Stimulated activated CD4-positive, alpha-beta T cell treated with anti-CD3 and anti-CD28 coated beads, TNF-alpha, amount 100 ng/mL, for 24 hours (primary cell): ENCODE results near the gene SRM.
A peak's percentile ranks its signal among the peaks of the same experiment; 100 is the strongest.
"Not testable (repeated sequence)": the region's sequence is repeated elsewhere in the genome, so short reads cannot be mapped to it uniquely, and the experiment has no call there.

Source experiments
- DNase-seq, 3 experiments: peaks; one replicate each; pipeline ENCODE4 v3.0.0-alpha.2; 2020; ENCODE audit warnings: low read depth in 3 of 3

SRM gene

GRCh38 chr1:11059968-11060830 is at the start of gene SRM:
TSS of gene SRM (minus strand) at chr1:11060018. CDS start at chr1:11059943, 75 bp downstream.
- peak; percentile 79 to 90 (median 82) for DNase-seq

DNA sequence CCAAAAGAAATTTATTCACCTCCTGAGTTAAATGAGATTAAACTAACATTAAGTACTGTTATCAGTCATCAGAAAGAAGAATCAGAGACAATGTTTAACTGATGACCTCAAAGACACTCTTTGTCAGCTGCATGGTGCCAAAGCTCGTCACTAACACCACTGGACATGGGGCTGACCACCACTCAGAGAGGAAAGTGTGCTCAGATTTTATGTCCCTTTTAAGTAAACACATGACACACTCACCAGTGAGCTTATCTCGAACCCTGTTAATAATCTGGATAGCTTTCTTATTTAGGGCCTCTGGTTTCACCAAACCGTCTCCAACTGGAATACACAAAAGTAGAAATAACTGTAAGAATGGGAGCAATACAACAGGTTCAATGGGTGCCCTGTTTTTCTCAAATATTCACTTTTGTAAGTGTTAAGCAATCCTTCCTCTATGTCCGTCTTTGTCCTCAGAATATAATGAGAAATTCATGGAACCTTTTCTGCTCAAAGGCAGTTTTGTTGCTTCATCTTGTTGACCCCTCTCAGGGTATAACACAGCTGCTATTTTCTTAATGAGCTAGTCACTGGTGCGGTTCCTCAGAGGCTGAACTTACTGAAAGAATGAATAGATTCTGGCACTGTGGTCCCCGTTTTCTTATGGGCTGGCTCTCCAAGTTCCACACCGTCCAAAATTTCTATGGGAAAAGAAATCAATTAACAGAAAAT is 49.4 kb upstream of the SRM start:
- no peak for DNase-seq

DNA sequence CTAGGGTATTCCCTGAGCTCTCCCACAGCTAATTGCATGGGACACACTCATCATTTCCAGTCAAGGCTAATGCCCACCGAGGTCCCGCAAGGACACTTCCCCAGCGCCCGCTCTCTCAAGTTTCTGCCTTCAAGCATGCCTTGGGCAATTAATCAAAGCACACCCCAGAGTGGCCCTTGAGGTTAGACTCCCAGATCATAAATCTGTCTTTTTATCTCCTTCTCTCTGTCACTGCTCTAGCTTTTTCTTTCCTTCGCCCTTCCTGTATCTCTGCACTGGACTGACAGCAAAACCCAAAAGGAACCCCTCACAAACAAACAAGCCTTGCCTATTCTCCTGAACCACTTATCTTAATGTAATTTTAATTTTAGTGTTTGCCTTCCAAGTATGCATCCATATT is 47.8 kb upstream of the SRM start:
- DNase-seq = no peak

- no peak for DNase-seq
These were observed 45.8 kb upstream of the SRM start for GRCh38 chr1:11105586-11105985.

DNA sequence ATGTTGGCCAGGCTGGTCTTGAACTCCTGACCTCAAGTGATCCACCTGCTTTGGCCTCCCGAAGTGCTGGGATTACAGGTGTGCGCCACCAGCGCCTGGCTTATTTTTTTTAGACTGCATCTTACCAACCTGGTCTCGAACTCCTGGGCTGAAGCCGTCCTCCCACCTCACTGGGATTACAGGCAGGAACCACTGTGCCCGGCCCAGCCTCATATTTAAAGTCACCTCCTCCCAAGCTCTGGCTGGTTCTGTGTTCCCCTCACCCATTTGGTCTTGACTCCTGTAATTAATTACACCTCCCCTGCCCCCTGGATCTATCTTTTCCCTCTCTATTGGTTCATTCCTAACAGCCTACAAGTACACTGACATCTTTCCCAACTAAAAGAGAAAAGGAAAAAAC is 41.5 kb upstream of the SRM start:
- DNase-seq = no peak

DNA sequence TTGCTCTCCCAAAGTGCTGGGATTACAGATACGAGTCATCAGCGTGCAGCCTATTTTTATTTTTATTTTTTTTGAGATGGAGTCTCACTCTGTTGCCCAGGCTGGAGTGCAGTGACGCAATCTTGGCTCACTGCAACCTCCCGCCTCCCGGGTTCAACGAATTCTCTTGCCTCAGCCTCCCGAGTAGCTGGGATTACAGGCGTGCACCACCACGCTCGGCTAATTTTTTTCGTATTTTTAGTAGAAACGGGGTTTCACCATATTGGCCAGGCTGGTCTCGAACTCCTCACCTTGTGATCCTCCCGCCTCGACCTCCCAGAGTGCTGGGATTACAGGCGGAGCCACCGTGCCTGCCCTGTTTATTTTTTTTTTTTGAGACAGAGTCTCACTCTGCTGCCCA is 41.0 kb upstream of the SRM start:
- DNase-seq = not testable (repeated sequence)

DNA sequence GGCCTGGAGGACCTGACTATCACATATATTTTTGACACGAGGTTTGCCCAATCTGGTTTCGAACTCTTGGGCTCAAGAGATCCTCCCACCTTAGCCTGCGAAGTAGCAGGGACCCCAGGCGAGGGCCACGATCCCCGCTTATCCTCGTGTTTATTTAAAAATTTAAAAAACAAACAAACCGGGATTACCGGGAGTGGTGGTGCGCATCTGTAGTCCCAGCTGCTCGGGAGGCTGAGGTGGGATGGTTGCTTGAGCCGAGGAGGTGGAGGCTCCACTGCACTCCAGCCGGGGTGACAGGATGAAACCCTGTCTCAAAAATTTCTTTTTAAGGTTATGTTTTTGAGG is 40.3 kb upstream of the SRM start:
- DNase-seq = no peak

- DNase-seq = peak; percentile 90 to 95 (median 91)
These were observed 39.7 kb upstream of the SRM start, which contains the start of gene EXOSC10 for GRCh38 chr1:11099310-11100148. TSS of gene EXOSC10 (minus strand) at chr1:11099869. CDS start at chr1:11099831, 38 bp downstream.

DNA sequence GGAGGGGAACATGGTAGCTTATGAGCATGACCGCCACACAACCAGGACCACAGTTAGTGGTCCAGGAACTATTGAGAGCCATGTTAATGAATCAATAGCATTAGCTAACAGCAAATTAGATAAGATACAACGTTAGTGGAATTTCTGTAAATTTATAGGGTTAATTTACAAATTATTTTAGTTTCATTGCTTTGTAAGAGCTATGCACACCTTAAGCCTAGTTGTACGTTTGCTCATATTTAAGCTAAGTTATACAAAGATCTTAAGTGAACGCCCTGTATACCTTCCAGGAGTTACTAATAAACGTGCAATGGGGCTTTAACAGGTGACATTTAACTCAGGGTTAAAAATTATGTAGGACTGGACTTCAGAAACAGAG is 39.1 kb upstream of the SRM start:
- DNase-seq = no peak

- not testable (repeated sequence) for DNase-seq
These were observed 24.0 kb upstream of the SRM start for GRCh38 chr1:11083784-11084183.

DNA sequence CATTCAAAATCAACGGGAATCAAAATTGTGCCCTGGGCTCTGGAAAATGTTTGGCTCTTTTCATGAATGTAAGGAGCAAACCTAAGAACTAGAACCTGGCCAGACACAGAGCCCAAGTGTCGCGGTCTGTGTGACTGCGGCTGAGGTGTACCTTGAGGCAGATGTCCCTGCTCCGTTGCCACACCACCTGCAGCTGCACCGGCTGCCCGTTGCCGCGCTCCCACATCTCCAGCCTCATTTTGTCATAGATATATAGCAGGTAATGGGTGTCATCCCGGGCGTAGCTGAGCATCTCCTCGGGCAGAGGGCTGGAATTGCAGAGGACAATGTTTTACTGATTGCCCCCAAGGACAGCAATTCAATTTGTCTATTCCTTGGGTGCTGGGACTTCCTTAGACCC is 21.1 kb upstream of the SRM start:
- DNase-seq = no peak

DNA sequence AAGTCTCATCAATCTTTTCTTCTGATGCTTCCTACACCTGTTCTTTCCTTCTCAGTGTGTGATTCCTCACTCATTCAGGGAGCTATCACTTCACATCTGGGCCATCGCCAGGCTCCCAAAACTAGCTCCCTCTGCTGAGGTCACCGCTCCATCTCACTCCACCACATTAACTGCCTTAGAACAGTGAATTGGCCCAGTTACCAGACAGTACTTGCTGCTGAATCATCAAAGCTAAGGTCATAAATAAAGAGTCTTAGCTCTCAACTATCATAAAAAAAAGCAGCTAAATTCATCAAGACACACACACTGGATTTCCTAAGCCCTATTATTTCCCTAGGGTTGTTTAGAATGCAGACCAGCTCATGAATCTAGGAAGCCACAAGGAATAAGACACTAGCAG is 18.8 kb upstream of the SRM start:
- no peak for DNase-seq

DNA sequence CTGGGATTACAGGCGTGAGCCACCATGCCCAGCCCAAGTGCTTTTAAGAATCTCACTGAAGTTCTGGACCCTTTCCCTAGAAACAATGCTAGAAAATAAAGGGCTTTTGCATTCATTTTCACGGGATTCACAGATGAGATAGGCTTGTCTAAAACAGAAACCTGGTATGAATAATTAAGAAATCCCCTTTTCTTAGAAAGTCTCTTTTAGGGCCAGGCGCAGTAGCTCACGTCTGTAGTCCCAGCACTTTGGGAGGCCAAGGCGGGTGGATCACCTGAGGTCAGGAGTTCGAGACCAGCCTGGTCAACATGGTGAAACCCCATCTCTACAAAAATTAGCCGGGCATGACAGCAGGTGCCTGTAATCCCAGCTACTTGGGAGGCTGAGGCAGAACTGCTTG is 13.6 kb upstream of the SRM start:
- not testable (repeated sequence) for DNase-seq

GRCh38 chr1:11072216-11072917 is 12.5 kb upstream of the SRM start:
- DNase-seq = no peak

GRCh38 chr1:11071463-11072215 is 11.8 kb upstream of the SRM start:
- no peak for DNase-seq

GRCh38 chr1:11070876-11071275 is 11.1 kb upstream of the SRM start:
- no peak for DNase-seq

DNA sequence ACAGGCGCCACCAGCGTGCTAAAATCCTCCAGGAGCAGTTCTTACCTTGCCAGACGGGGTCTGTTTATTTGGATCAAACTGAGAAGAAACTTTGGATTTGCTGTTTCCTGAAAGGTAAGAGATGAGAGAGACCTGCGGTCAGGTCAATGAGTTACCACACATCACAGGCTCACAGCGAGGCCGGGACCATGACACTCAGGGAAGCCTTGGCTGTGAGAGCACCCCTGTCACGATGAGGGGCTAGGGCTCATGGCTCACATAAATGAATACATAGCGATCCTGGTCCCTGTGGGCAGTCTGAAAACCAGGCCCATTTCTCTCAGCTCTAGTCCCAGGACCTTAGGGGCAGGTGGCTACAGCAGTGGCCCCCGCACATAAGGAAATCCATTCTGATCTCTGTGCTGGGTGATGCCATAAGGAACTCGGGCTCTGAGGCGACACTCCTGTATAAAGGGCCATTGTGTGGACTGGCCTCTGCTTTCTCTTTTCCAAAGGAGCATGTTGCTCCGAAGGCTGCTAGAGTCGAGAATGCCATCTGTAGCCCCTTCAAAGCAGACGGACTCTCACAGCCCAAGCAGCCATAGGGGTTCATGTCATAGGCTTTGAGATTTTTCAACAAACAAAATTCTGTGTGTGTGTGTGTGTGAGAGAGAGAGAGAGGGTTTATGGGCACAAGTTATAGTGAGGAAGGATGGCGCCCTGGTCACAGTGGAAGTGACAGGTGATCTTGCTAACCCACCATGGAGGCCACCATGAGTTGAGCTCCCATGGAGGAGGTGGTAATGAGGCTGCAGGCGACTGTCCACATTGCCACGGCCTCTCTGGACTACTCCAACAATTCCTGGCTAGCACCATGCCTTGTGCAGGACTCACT is 9.0 kb upstream of the SRM start:
- DNase-seq = no peak

GRCh38 chr1:11067716-11068599 is 8.1 kb upstream of the SRM start:
- DNase-seq = no peak

- DNase-seq = no peak
These were observed 6.0 kb upstream of the SRM start for GRCh38 chr1:11065796-11066195.
